Neuron (in vitro differentiated cells): ENCODE measurements around the gene CLEC18A.

Experiments
- H2AFZ ChIP-seq: one replicate; pipeline ENCODE4 v1.6.1; 2013; ENCODE audit warnings: low read depth, mild to moderate bottlenecking, inconsistent platforms, low read length, moderate library complexity
- H3K27me3 ChIP-seq: one replicate; pipeline ENCODE4 v1.6.1; 2013; ENCODE audit warnings: low read length; ENCODE audit not compliant: insufficient read depth
- H3K36me3 ChIP-seq: one replicate; pipeline ENCODE4 v1.6.1; 2013; ENCODE audit warnings: low read length; ENCODE audit not compliant: insufficient read depth
- H3K4me1 ChIP-seq: one replicate; pipeline ENCODE4 v1.6.1; 2013; ENCODE audit warnings: low read length; ENCODE audit not compliant: insufficient read depth
- H3K4me3 ChIP-seq: 2 replicates; pipeline ENCODE4 v1.5.1; 2013; ENCODE audit warnings: mild to moderate bottlenecking, low read length, moderate library complexity
- H3K9me3 ChIP-seq: one replicate; pipeline ENCODE4 v1.6.1; 2013; ENCODE audit warnings: low read length

The CLEC18A gene

GRCh38 chr16:69922200-69922599, 28.9 kb upstream of the CLEC18A start:
- no peaks in the 10 kb centered on the region for H3K27me3 ChIP-seq
- H2AFZ ChIP-seq = no peak overlapping the region
- H3K9me3 ChIP-seq = no peaks in the 10 kb centered on the region
- peaks cover 10% of the 10 kb centered on the region for H3K36me3 ChIP-seq
- H3K4me1 ChIP-seq = peaks cover 9% of the 10 kb centered on the region
- H3K4me3 ChIP-seq = no peak overlapping the region

GRCh38 chr16:69924041-69924775, 26.9 kb upstream of the CLEC18A start:
- no peak overlapping the region for H3K4me3 ChIP-seq

GRCh38 chr16:69924777-69925191, 26.4 kb upstream of the CLEC18A start:
- H3K4me3 ChIP-seq = no peak overlapping the region

More at GRCh38 chr16:69924041-69924775, 26.9 kb upstream of the CLEC18A start:
- no peaks in the 10 kb centered on the region for H3K9me3 ChIP-seq
- H3K27me3 ChIP-seq = no peaks in the 10 kb centered on the region
- no peak overlapping the region for H2AFZ ChIP-seq
- peaks cover 7% of the 10 kb centered on the region for H3K36me3 ChIP-seq
- H3K4me1 ChIP-seq = no peaks in the 10 kb centered on the region

GRCh38 chr16:69925311-69925710, 25.8 kb upstream of the CLEC18A start:
- H3K9me3 ChIP-seq = no peaks in the 10 kb centered on the region
- no peak overlapping the region for H2AFZ ChIP-seq
- H3K4me1 ChIP-seq = no peaks in the 10 kb centered on the region
- H3K27me3 ChIP-seq = no peaks in the 10 kb centered on the region
- no peak overlapping the region for H3K4me3 ChIP-seq
- peaks cover 16% of the 10 kb centered on the region for H3K36me3 ChIP-seq

More at GRCh38 chr16:69924777-69925191, 26.4 kb upstream of the CLEC18A start:
- H3K27me3 ChIP-seq = no peaks in the 10 kb centered on the region
- peaks cover 12% of the 10 kb centered on the region for H3K36me3 ChIP-seq
- H3K4me1 ChIP-seq = no peaks in the 10 kb centered on the region
- H2AFZ ChIP-seq = no peak overlapping the region
- H3K9me3 ChIP-seq = no peaks in the 10 kb centered on the region

- Histone ChIP-seq H3K9me3 (no peaks in the 10 kb centered on the region), H2AFZ (no peak overlapping the region), H3K27me3 (no peaks in the 10 kb centered on the region), H3K4me1 (no peaks in the 10 kb centered on the region), H3K4me3 (no peak overlapping the region), H3K36me3 (peaks cover 19% of the 10 kb centered on the region)
These were observed 24.9 kb upstream of the CLEC18A start for GRCh38 chr16:69926241-69926640.

- Histone ChIP-seq H2AFZ (no peak overlapping the region), H3K36me3 (peaks cover 25% of the 10 kb centered on the region), H3K4me3 (no peak overlapping the region), H3K9me3 (no peaks in the 10 kb centered on the region), H3K4me1 (no peaks in the 10 kb centered on the region), H3K27me3 (no peaks in the 10 kb centered on the region)
These were observed 23.9 kb upstream of the CLEC18A start for GRCh38 chr16:69927056-69927757.

GRCh38 chr16:69928856-69929400, 22.2 kb upstream of the CLEC18A start:
- Histone ChIP-seq H3K36me3 (peaks cover 36% of the 10 kb centered on the region), H3K4me1 (no peaks in the 10 kb centered on the region), H3K4me3 (no peak overlapping the region), H2AFZ (no peak overlapping the region), H3K27me3 (no peaks in the 10 kb centered on the region), H3K9me3 (no peaks in the 10 kb centered on the region)

GRCh38 chr16:69929480-69929879, 21.7 kb upstream of the CLEC18A start:
- peaks cover 38% of the 10 kb centered on the region for H3K36me3 ChIP-seq
- no peaks in the 10 kb centered on the region for H3K27me3 ChIP-seq
- no peaks in the 10 kb centered on the region for H3K9me3 ChIP-seq
- no peaks in the 10 kb centered on the region for H3K4me1 ChIP-seq
- no peak overlapping the region for H3K4me3 ChIP-seq
- no peak overlapping the region for H2AFZ ChIP-seq

- no peak overlapping the region for H2AFZ ChIP-seq
- no peaks in the 10 kb centered on the region for H3K27me3 ChIP-seq
- H3K9me3 ChIP-seq = no peaks in the 10 kb centered on the region
These were observed 20.9 kb upstream of the CLEC18A start for GRCh38 chr16:69930117-69930776.

GRCh38 chr16:69931631-69932030, 19.5 kb upstream of the CLEC18A start:
- Histone ChIP-seq H3K27me3 (no peaks in the 10 kb centered on the region), H3K4me1 (no peaks in the 10 kb centered on the region), H3K36me3 (peaks cover 48% of the 10 kb centered on the region), H3K4me3 (no peak overlapping the region), H2AFZ (no peak overlapping the region), H3K9me3 (no peaks in the 10 kb centered on the region)

More at GRCh38 chr16:69930117-69930776, 20.9 kb upstream of the CLEC18A start:
- no peak overlapping the region for H3K4me3 ChIP-seq
- peaks cover 41% of the 10 kb centered on the region for H3K36me3 ChIP-seq
- H3K4me1 ChIP-seq = no peaks in the 10 kb centered on the region

GRCh38 chr16:69932228-69932627, 18.9 kb upstream of the CLEC18A start:
- Histone ChIP-seq H3K4me1 (no peaks in the 10 kb centered on the region), H3K36me3 (peaks cover 51% of the 10 kb centered on the region), H3K9me3 (no peaks in the 10 kb centered on the region), H3K4me3 (no peak overlapping the region), H2AFZ (no peak overlapping the region), H3K27me3 (no peaks in the 10 kb centered on the region)

- peaks cover 54% of the 10 kb centered on the region for H3K36me3 ChIP-seq
- H2AFZ ChIP-seq = no peak overlapping the region
- no peaks in the 10 kb centered on the region for H3K4me1 ChIP-seq
- H3K27me3 ChIP-seq = no peaks in the 10 kb centered on the region
- no peak overlapping the region for H3K4me3 ChIP-seq
- no peaks in the 10 kb centered on the region for H3K9me3 ChIP-seq
These were observed 18.3 kb upstream of the CLEC18A start for GRCh38 chr16:69932691-69933392.
